GM18858 (cell line): ENCODE measurements around the gene TGFB1.
A peak's percentile ranks its signal among the peaks of the same experiment; 100 is the strongest.
"Not testable (repeated sequence)": the region's sequence is repeated elsewhere in the genome, so short reads cannot be mapped to it uniquely, and the experiment has no call there.

Experiments used
- ATAC-seq: cut with Tn5 transposase; IDR thresholded peaks from one replicate; pipeline ENCODE4 v1.9.1; 2021; ENCODE audit not compliant: unreplicated experiment

Gene TGFB1

DNA sequence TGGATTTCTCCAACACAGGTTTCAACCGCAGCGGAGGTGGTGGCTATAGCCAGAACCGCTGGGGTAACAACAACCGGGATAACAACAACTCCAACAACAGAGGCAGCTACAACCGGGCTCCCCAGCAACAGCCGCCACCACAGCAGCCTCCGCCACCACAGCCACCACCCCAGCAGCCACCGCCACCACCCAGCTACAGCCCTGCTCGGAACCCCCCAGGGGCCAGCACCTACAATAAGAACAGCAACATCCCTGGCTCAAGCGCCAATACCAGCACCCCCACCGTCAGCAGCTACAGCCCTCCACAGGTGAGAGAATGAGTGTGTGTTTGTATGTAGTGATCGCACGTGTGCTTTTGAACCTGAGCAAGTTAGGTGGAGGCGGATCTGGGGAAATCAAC lies 49.8 kb downstream of the TGFB1 start:
- no peak for ATAC-seq

DNA sequence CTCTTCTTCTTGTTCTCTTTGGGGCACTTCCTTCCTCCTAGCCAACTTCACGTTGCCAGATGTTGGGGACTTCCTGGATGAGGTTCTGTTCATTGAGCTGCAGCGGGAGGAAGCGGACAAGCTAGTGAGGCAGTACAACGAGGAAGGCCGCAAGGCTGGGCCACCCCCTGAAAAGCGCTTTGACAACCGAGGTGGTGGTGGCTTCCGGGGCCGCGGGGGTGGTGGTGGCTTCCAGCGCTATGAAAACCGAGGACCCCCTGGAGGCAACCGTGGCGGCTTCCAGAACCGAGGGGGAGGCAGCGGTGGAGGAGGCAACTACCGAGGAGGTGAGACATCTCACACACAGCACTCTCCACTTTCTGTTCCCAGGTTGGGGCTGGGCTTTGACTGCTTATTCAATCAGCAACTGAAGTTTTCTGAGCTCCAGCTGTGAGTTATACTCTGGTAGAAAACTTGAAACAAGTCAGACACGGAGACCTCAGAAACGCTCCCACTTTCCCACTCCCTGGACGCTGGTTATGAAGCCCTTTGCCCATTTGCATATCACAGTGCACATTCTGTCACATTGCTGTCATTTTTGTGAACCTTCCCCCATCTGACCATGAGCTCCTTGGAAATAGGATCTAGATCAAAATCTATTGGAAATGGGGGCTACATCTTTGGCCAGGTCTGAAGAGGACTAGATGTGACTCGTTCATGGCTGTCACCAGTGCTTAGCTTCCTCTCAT lies 50.9 kb downstream of the TGFB1 start:
- ATAC-seq = no peak

DNA sequence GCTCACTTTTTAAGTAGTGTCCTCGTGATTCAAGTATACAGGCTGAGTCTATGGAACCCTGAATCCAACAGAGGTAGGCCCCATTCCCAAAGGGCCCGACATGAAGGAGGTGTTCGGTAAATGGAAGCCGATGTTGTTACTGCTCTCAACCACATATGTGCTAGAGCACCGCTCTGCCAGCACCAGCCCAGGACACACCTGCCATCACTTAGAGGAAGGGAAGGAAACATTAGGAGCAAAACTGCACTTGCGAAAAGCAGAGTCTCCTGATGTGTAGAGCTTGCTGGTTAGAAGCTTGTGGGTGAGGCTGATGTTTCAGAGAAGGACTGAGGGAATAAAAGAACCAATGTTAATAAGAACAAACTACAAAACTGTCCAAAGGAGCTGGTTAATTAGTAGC lies 53.2 kb downstream of the TGFB1 start:
- no peak for ATAC-seq

DNA sequence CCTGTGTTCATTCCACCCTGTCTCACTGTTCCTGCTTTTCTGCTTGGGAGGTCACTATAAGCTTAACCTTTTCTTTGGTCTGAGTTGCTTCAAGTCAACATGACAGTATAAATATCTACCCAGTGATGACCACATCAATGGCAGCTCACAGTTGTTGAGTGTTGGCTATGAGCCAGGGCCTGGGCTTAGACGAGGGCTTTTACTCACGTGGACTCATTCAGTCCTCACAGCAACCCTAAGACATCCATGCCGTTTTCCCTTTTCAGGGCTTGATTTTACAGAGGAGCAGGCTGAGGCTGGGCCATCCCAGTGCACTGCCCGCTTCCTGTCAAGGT lies 54.0 kb downstream of the TGFB1 start:
- no peak for ATAC-seq

DNA sequence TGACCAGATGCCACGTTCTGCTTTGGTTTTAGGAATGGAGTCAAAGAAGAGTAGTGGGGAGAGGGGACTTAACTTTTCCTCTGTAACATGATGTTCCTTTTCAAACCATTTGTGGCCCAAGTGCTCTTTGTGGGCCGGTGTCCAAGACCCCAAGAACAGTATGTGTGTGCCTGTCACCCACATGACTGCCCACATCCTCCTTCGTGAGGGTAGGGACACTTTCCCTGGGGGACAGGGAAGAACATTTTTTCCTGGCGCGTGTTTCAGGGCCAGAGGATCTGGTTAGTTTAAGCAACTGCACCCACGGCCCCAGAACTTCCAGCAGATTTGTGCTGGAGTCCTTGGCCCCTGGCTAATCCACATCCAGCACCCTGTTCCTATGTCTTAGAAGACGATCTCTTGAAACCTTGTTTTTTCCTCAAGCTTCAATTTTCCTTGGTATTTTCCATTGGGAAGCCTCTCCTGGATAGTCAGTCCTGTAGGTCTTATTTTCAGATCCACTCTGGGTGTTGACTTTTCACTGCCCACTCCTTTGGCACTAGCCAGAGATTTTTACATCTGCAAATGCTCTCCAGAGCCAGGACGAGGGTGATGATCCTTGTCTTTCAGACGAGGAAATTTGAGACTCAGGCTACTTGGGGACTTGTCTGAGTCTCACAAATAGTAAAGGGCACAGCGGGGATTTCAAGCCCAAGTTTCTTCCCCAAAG lies 54.5 kb downstream of the TGFB1 start:
- ATAC-seq = no peak

DNA sequence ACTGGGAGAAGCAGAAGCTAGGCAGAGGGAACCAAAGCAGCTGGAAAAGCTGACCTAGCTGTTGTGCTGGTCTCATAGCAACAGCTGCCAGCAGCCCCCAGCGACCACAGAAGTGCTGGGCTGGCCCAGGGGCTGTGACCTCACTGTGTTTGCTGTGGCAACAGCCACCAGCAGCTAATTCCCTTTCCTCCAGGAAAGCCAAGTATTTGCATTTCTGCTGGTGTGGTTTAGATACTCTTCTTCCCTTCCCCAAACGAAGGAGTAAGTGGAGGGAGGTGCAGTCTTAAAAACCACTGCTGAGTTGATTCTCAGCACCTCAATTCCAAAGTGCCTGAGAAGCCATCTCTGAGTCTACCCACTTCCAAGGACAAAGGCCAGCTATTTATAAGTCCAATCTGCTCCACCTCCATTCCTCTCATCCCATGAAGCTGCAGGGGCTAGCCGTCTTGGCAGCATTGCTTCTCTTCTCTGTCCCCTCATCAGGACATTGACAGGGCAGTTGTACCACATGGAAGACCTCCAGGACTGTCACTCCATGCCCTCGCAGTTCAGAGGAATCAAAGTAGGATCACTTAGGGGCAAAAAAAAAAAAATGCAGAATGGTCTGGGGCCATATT lies 55.3 kb downstream of the TGFB1 start:
- ATAC-seq = peak; percentile 9

DNA sequence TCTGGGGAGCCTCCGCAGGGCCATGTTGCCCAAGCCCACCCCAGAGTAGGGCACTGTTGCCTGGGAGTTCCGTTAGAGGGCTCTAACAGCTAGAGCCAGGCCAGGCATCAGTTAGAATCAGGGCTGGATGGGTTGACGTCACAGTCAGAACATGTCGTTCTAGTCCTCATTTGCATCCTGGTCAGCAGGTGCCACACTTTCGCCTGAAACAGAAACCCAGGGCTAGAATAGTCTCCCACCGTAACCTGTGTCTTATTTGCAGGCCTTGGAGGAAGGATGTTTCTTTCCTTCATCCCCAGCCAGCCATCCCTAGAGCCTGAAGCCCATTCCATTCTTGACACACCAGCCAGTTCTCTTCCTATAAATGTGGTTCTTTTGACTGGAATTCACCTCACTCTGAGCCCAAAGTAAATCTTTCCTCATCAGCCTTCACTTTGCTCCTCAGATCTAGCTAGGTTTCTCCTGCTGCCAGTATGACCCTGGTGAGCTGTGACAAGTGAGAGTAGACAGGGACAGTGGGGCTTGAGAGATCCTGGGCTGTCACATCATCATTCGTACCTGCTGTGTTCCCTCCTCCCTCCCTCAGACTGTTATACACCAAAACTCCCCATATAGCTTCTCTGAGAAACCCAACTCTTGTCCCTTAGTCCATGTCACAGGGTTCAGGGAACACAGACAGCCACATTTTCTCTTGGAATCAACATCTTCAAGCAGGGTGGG lies 55.9 kb downstream of the TGFB1 start:
- ATAC-seq = peak; percentile 65

DNA sequence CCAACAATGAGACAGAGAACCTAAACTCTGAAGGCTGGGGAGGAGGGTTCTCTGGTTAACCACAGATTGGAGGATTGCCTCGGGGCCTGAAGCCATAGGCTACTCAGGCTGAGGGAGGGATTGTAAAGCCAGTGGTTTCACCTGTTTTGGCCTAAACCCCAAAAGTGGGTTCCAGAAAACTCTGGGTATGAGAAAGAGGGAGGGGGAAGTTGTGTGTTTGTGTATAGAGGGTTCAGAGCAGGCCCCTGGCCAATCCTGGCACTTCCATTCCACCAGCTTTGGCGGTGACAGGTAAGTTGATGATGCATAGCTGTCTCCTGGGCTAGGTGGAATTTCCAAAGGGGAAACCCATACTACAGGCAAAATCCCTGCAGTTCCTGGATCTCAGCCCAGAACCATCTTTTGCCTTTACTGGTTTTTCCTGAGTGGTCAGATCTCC lies 57.3 kb downstream of the TGFB1 start:
- ATAC-seq = no peak

DNA sequence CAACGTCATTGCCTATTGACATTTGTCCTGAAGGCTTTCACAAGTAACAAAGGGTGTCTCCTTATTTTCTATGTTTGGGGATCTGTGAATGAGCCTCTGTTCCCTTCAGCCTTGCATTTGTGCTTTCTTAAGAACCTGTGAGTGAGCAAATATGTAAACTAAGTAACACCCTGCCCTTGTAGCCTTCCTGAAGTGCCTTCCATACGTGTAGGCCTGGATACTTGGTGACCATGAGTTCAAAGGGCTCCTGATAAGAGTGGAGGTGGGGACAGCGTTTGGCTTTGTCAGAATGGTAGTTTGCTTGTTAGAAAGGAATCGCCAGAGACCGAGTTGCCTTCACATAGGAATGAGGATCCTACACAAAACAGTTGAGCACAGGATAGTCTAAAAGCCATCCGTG lies 58.2 kb downstream of the TGFB1 start:
- ATAC-seq = no peak

DNA sequence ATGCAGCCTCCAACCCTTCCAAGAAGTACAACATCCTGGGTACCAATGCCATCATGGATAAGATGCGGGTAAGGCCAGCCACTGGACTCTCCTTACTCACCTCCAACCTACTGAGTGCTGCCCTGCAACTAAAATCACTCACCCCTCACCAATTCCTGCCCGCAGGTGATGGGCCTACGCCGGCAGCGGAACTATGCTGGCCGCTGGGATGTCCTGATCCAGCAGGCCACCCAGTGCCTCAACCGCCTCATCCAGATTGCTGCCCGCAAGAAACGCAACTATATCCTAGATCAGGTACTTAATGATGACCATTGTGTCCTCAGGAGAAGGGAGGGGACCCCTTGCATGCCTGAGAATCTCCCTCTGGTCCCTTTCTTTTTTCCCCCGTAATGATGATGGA lies 59.3 kb downstream of the TGFB1 start:
- ATAC-seq = no peak

DNA sequence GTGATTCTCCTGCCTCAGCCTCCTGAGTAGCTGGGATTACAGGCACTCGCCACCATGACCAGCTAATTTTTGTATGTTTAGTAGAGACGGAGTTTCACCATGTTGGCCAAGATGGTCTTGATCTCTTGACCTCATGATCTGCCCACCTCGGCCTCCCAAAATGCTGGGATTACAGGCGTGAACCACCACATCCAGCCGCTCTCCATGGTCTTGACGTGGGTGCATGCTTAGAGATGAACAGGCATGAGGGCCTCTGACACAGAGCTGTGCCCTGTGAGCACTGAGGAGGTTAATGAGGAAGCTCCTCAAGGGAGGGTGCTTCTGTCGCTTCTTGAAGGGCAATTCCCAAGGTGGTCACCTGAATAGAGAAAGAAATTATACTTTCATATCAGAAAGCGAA lies 63.9 kb downstream of the TGFB1 start:
- not testable (repeated sequence) for ATAC-seq

DNA sequence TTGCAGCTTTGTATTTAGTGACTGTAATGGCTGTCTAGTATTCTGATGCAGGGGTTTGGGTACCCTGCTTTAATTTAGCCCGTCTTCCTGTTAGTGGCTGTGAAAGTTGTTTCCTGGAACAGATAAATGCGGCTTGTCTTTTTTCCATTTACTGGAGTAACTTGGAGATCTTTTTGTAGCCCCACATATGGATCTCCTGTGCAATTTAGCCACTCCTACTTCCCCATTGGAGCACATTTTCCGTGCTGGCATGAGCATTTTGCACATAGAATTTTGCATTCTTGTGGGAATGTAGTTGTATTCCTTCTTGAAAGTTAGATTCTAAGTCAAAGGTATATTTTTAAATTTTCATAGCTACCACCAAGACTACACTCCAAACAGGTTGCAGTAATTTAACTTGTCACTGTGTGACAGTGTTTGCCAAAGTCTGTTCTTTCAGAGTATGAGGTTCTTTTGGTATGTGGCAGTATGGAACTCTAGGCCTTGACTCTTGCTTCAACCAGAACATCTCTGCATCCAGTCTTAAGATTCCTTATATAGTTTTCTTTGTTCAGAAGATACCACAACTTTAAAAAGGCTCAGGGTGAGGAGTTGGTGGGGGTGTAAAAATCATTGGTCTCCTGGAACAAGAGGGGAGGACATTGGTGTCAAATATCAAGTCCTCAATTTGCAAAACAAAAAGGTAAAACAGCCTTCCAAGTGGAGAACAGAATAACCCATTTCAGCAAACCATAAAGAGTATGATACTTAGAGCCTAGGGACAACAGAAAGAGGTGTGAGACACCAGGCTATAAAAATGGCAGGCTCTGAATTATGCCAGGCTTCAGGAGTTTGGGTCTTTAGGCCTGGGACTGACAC lies 64.8 kb downstream of the TGFB1 start:
- ATAC-seq = no peak
